NT2/D1 (cell line): Measurements from ENCODE around the gene SHB.

Experiments
- SUZ12 ChIP-seq: IDR thresholded peaks from 2 replicates; pipeline ENCODE4 v1.6.1; 2011; ENCODE audit not compliant: insufficient read length, insufficient read depth; ENCODE audit errors: extremely low read depth
- YY1 ChIP-seq: IDR thresholded peaks from 2 replicates; pipeline ENCODE4 v1.6.1; 2011; ENCODE audit not compliant: insufficient read length, insufficient read depth
- ZNF274 ChIP-seq: IDR thresholded peaks from 2 replicates; pipeline ENCODE4 v1.6.1; 2011; ENCODE audit warnings: mild to moderate bottlenecking, low read depth, low read length

GRCh38 chr9:38061326-38061977 is 7.6 kb downstream of the SHB start:
- TF ChIP-seq YY1, result no peak
- no peak for TF ChIP-seq ZNF274
- no peak for TF ChIP-seq SUZ12
